Liver (tissue), 2 donors: ENCODE measurements around the gene TLCD4.

ENCODE experiments used
- TF ChIP-seq, protein P1 (sequence below): IDR thresholded peaks from 2 replicates; pipeline ENCODE4 v1.6.1; 2016; ENCODE audit warnings: antibody characterized with exemption, mild to moderate bottlenecking
- TF ChIP-seq, protein P2 (sequence below): fragments of 150-350 bp; IDR thresholded peaks from 2 replicates; pipeline ENCODE4 v1.5.1; 2017; ENCODE audit warnings: improper control_type of control experiment, low read depth, low read length; ENCODE audit not compliant: missing input control
- donor health status: healthy.

DNA sequence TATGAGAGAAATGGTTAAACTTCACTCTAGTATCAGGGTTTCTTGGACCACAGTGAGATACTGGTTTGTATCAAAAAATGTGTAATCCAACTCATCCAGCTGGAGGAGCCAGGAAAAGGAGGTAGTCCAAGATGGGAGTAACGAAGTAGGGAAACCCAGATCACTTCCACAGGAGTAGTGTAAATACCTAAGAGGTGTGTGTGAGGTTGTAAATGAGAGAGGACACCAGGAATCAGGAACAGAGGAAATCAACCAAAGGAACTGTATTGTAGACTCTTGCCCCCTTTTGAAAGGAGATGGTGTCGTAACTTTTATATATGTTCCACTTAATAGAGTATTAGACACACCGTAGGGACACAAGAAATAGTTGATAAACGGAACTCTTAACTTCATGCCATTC, 19.7 kb upstream of the TLCD4 start:
- TF ChIP-seq, protein P1, sequence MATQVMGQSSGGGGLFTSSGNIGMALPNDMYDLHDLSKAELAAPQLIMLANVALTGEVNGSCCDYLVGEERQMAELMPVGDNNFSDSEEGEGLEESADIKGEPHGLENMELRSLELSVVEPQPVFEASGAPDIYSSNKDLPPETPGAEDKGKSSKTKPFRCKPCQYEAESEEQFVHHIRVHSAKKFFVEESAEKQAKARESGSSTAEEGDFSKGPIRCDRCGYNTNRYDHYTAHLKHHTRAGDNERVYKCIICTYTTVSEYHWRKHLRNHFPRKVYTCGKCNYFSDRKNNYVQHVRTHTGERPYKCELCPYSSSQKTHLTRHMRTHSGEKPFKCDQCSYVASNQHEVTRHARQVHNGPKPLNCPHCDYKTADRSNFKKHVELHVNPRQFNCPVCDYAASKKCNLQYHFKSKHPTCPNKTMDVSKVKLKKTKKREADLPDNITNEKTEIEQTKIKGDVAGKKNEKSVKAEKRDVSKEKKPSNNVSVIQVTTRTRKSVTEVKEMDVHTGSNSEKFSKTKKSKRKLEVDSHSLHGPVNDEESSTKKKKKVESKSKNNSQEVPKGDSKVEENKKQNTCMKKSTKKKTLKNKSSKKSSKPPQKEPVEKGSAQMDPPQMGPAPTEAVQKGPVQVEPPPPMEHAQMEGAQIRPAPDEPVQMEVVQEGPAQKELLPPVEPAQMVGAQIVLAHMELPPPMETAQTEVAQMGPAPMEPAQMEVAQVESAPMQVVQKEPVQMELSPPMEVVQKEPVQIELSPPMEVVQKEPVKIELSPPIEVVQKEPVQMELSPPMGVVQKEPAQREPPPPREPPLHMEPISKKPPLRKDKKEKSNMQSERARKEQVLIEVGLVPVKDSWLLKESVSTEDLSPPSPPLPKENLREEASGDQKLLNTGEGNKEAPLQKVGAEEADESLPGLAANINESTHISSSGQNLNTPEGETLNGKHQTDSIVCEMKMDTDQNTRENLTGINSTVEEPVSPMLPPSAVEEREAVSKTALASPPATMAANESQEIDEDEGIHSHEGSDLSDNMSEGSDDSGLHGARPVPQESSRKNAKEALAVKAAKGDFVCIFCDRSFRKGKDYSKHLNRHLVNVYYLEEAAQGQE = no peak
- TF ChIP-seq, protein P2, sequence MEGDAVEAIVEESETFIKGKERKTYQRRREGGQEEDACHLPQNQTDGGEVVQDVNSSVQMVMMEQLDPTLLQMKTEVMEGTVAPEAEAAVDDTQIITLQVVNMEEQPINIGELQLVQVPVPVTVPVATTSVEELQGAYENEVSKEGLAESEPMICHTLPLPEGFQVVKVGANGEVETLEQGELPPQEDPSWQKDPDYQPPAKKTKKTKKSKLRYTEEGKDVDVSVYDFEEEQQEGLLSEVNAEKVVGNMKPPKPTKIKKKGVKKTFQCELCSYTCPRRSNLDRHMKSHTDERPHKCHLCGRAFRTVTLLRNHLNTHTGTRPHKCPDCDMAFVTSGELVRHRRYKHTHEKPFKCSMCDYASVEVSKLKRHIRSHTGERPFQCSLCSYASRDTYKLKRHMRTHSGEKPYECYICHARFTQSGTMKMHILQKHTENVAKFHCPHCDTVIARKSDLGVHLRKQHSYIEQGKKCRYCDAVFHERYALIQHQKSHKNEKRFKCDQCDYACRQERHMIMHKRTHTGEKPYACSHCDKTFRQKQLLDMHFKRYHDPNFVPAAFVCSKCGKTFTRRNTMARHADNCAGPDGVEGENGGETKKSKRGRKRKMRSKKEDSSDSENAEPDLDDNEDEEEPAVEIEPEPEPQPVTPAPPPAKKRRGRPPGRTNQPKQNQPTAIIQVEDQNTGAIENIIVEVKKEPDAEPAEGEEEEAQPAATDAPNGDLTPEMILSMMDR = no peak
